Left lung (tissue), 10 donors: ENCODE results near the gene ITGA8. TPM values are rescaled to one million over a fixed set of nuclear protein-coding genes. Genes with fewer than 3 reads are reported as not detected.
A peak's percentile ranks its signal among the peaks of the same experiment; 100 is the strongest.

Experiments
- ATAC-seq: fragments of 200-7000 bp; cut with Tn5 transposase; one replicate; pipeline ENCODE4 v1.9.1; 2020; ENCODE audit warnings: moderate library complexity
- DNase-seq, 4 donors: peaks; one replicate each; pipeline ENCODE4 v3.0.0-alpha.2; 2013 to 2020
- H3K27ac ChIP-seq, 2 donors: fragments of 200-600 bp; sonication (generic) in 1 of 2; one replicate each; pipeline versions ENCODE4 v1.5.0 to v1.8.0; 2020 to 2021
- H3K27me3 ChIP-seq, 2 donors: fragments of 200-600 bp; sonication (generic) in 1 of 2; one replicate each; pipeline versions ENCODE4 v1.5.0 to v1.8.0; 2020 to 2021
- H3K36me3 ChIP-seq, 2 donors: fragments of 200-600 bp; sonication (generic) in 1 of 2; one replicate each; pipeline versions ENCODE4 v1.5.0 to v1.8.0; 2020 to 2021
- H3K4me1 ChIP-seq, 2 donors: fragments of 200-600 bp; one replicate each; pipeline ENCODE4 v1.8.0; 2021
- H3K4me3 ChIP-seq, 2 donors: fragments of 200-600 bp; sonication (generic) in 1 of 2; one replicate each; pipeline versions ENCODE4 v1.5.0 to v1.8.0; 2020 to 2021; ENCODE audit warnings: mild to moderate bottlenecking in 1 of 2
- H3K9me3 ChIP-seq, 2 donors: fragments of 200-600 bp; sonication (generic) in 1 of 2; one replicate each; pipeline versions ENCODE4 v1.5.0 to v1.8.0; 2020 to 2021
- CTCF ChIP-seq, 2 donors: fragments of 200-600 bp; sonication (generic) in 1 of 2; IDR thresholded peaks; one replicate each; pipeline versions ENCODE4 v1.5.0 to v1.8.0; 2021; ENCODE audit warnings: antibody characterized with exemption in 2 of 2
- intact Hi-C, 2 donors: fragments of 100-400 bp; cut with DNase I; formaldehyde crosslinking; loops; one replicate each; pipeline versions ENCODE4 v1.11.2 to v1.14.2; 2022
- polyA plus RNA-seq, 6 donors: library from polyadenylated mRNA; unstranded; fragments of 120-200 nt; gene quantifications; one replicate each; pipeline ENCODE4 v1.2.1, GENCODE V29; 2013; ENCODE audit not compliant: insufficient read length in 6 of 6
- total RNA-seq, 2 donors: library from RNA; stranded (reverse); fragmentation: NEBNext Ultra II Directional; extraction: Animal tissue kit (Norgen Biotek cat#: 25700); gene quantifications; one replicate each; pipeline ENCODE4 v1.2.1, GENCODE V29; 2021
- donor health status: DM: no; HTN: yes; CAD: no.
- donor health status: DM: no; HTN: no; CAD: no.

ITGA8 gene
- total and polyA plus RNA-seq, 8 donors, result 23.7 to 83.3 (median 67.3) TPM

- ATAC-seq (no peak), DNase-seq (no peak)
- Histone ChIP-seq H3K4me1 (no peaks in the 10 kb centered on the region), H3K27me3 (no peaks in the 10 kb centered on the region), H3K4me3 (no peak overlapping the region), H3K36me3 (no peaks in the 10 kb centered on the region), H3K27ac (no peak overlapping the region), H3K9me3 (no peaks in the 10 kb centered on the region)
- no peak for TF ChIP-seq CTCF (IDR thresholded peaks at IDR 0.05)
- intact Hi-C loops, result no loop called here
These were observed 227.7 kb downstream of the ITGA8 start for GRCh38 chr10:15491856-15492642.

DNA sequence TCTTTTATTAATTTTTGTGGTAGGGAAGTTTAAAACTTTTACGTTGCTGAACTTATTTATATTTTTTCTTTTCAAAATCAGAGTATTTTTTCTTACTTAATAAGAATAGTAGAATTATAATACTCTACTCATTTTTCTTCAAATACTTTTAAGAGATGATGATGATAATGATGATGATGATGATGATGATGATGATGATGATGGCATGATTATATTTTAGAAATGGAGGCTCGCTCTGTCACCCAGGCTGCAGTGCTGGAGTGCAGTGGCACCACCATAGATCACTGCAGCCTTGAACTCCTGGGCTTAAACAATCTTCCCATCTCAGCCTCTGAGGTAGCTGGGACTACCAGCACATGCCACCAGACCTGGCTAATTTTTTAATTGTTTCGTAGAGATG lies 230.3 kb downstream of the ITGA8 start:
- TF ChIP-seq CTCF (IDR thresholded peaks at IDR 0.05), result no peak
- H3K9me3 ChIP-seq, result no peaks in the 10 kb centered on the region
- ATAC-seq (no peak), DNase-seq (no peak)
- no peaks in the 10 kb centered on the region for H3K27me3 ChIP-seq
- no peaks in the 10 kb centered on the region for H3K4me1 ChIP-seq
- intact Hi-C loops, result no loop called here
- H3K36me3 ChIP-seq, result no peaks in the 10 kb centered on the region
- H3K4me3 ChIP-seq, result no peak overlapping the region
- no peak overlapping the region for H3K27ac ChIP-seq

GRCh38 chr10:15487376-15487775 lies 232.3 kb downstream of the ITGA8 start:
- H3K27ac ChIP-seq, result no peak overlapping the region
- H3K27me3 ChIP-seq, result no peaks in the 10 kb centered on the region
- H3K4me1 ChIP-seq, result no peaks in the 10 kb centered on the region
- ATAC-seq (no peak), DNase-seq (no peak)
- intact Hi-C loops, result no loop called here
- H3K4me3 ChIP-seq, result no peak overlapping the region
- TF ChIP-seq CTCF (IDR thresholded peaks at IDR 0.05), result no peak
- no peaks in the 10 kb centered on the region for H3K36me3 ChIP-seq
- H3K9me3 ChIP-seq, result no peaks in the 10 kb centered on the region

- DNase-seq (no peak), ATAC-seq (no peak)
- TF ChIP-seq CTCF (IDR thresholded peaks at IDR 0.05), result no peak
- Histone ChIP-seq H3K27me3 (no peaks in the 10 kb centered on the region), H3K9me3 (no peaks in the 10 kb centered on the region), H3K4me1 (no peaks in the 10 kb centered on the region), H3K36me3 (no peaks in the 10 kb centered on the region), H3K4me3 (no peak overlapping the region), H3K27ac (no peak overlapping the region)
- intact Hi-C loops, result no loop called here
These were observed 233.3 kb downstream of the ITGA8 start for GRCh38 chr10:15486404-15486803.

DNA sequence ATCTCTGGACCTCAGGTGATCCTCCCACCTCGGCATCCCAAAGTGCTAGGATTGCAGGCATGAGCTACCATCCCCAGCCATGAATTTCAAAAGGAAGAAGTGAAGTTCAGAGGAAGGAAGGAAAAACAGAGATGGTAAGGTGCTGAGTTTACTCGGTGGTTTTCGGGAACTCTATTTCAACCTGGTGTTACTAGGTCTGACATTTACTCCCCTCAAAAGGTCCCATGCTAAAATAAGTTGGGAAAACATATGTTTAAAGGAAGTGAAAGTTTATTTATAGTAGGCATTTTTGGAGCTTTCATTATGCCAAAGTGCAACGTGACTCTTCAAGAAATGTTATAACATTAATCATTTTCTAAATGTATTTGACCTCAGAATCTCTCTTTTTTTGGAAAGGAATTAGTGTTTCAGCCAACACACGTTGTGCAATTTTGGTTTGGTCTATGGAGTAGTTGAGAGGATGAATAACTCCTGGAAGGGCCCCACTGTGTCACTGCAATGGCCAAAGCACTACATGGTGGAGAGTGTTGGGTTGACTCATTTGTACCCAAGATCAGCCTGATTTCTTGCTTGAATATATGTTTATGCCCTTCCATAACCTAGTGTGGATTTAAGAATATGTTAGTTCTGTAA lies 233.9 kb downstream of the ITGA8 start:
- no peaks in the 10 kb centered on the region for H3K36me3 ChIP-seq
- no peaks in the 10 kb centered on the region for H3K9me3 ChIP-seq
- peak in 1 of 4 donors; percentile 73 for DNase-seq
- H3K4me3 ChIP-seq, result no peak overlapping the region
- no peak overlapping the region for H3K27ac ChIP-seq
- peak; percentile 54 for ATAC-seq
- intact Hi-C loops, result no loop called here
- TF ChIP-seq CTCF (IDR thresholded peaks at IDR 0.05), result no peak
- no peaks in the 10 kb centered on the region for H3K4me1 ChIP-seq
- no peaks in the 10 kb centered on the region for H3K27me3 ChIP-seq
